A549 treated with AZD2906 at 1 μM for 4 hours (cell line): ENCODE results near the gene C18orf63. TPM values are rescaled to one million over a fixed set of nuclear protein-coding genes. Genes with fewer than 3 reads are reported as not detected.

Experiments used
- total RNA-seq: library from RNA; stranded (reverse); fragments of 200-300 nt; extraction: Qiagen RNA extraction; gene quantifications from 5 replicates; pipeline ENCODE4 v1.2.3, GENCODE V29; 2022

C18orf63 gene
- not detected in 5 replicates for total RNA-seq

DNA sequence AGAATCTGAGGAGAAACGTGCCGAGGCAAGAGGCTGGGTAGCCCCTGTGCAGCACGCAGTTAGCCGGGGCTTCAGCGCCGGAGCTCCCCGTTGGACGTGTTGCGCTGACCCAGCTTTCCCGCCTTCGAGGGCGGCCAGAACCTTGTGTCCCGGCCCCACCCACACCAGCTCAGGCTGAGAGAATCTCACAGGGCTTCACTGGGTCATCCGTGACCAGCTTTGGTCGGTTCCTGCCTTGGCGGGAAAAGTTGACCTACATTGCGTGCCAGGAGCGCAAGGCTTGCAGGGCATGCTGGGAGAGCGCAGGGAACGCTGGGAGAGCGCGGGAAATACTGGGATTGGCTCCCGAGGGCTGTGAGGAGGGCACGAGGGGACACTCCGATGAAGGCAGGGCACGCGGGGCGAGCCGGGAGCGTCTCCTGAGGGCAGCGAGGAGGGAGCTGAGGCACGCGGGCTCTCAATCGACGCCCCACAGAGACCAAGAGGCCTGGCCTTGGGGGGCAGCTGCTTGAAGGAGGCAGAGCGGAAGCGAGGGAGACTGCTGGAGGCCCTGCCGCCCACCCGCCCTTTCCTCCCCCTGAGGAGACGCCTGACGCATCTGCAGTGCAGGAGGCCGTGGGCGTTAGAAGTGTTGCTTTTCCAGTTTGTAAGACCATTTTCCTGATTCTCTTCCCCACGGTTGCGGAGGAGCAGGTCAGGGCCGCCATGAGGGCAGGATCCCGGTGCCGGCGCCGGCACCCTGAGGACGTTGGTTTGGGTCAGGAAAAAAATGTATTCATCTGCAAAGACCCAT, at the start of gene C18orf63:
Gene C18orf63 (plus strand): TSS at position 376 of the 793 bp plus-strand sequence. CDS start 2,027 bp downstream, outside the sequence.

DNA sequence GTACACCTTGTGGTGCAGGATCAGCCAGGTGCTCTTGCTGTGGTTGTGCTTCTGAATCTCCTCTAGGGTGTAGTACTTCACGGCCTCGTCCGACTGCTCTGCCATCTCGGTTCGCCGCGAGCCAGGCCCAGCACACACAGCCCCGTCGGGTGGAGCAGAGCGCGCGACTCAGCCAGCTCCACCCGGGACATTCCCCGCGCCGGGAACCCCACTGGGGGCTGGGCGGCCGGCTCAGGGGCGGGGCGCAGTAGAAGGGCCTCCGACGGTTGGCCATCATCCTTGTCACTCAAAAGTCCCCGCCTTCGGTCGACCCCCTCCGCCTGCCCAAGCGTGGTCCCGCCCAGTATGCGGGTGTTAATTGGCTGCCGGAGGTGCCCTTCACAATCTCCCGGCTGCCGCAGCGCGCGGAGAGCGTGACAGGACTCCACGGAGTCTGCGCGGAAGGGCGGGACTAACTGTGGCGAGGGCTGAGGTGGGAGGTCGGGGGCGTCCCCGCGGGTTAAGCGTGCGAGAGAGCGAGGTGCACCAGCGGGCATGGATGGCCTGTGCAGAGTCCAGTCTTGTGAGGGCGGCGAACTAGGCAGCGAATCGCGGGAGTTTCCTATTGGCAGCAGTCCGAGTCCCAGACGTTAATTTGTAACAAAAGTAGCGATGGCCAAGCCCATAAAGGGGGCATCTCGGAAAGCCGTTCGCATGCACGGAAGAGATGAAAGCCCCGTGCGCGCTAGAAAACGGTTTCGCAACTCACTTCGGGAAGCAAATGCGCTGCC, 23.7 kb upstream of the C18orf63 start, which contains the start of gene CYB5A:
Gene CYB5A (minus strand): TSS at position 193 of the 770 bp plus-strand sequence. CDS start 88 bp downstream, at position 105.

Other genes with a start within 250 kb of the C18orf63 start
- gene FBXO15, start 168.0 kb upstream of the C18orf63 start, total RNA-seq: 0.48 to 1.1 TPM (median 0.62 TPM) in 5 replicates
- 44.6 to 60.4 TPM (median 55.5 TPM) in 5 replicates for gene TIMM21, start 167.3 kb upstream of the C18orf63 start, total RNA-seq
- gene CYB5A, start 23.9 kb upstream of the C18orf63 start, total RNA-seq: 120 to 138 TPM (median 127 TPM) in 5 replicates
- gene DIPK1C, start 141.5 kb downstream of the C18orf63 start, total RNA-seq: not detected in 5 replicates
- 75.6 to 98.9 TPM (median 80.5 TPM) in 5 replicates for gene CNDP2, start 180.5 kb downstream of the C18orf63 start, total RNA-seq
- 0.08 TPM in 1 of 5 replicates, not detected in the others for gene CNDP1, start 218.7 kb downstream of the C18orf63 start, total RNA-seq